Esophagus squamous epithelium (tissue), 4 donors: ENCODE results near the gene KDM5B.

Experiments
- POLR2A ChIP-seq, 4 donors: fragments of 450-650 bp; IDR thresholded peaks; one replicate each; pipeline ENCODE4 v1.6.1; 2017; ENCODE audit warnings: antibody characterized with exemption in 4 of 4, mild to moderate bottlenecking in 4 of 4, moderate library complexity in 3 of 4
- TF ChIP-seq, protein P1 (sequence below), 6 experiments: fragments of 450-650 bp in 4 of 6; fragments of 200-600 bp in 2 of 6; sonication (generic) in 2 of 6; IDR thresholded peaks; one replicate each; pipeline ENCODE4 v1.5.1; 2016 to 2019; ENCODE audit warnings: antibody characterized with exemption in 6 of 6, mild to moderate bottlenecking in 4 of 6, moderate library complexity in 4 of 6

DNA sequence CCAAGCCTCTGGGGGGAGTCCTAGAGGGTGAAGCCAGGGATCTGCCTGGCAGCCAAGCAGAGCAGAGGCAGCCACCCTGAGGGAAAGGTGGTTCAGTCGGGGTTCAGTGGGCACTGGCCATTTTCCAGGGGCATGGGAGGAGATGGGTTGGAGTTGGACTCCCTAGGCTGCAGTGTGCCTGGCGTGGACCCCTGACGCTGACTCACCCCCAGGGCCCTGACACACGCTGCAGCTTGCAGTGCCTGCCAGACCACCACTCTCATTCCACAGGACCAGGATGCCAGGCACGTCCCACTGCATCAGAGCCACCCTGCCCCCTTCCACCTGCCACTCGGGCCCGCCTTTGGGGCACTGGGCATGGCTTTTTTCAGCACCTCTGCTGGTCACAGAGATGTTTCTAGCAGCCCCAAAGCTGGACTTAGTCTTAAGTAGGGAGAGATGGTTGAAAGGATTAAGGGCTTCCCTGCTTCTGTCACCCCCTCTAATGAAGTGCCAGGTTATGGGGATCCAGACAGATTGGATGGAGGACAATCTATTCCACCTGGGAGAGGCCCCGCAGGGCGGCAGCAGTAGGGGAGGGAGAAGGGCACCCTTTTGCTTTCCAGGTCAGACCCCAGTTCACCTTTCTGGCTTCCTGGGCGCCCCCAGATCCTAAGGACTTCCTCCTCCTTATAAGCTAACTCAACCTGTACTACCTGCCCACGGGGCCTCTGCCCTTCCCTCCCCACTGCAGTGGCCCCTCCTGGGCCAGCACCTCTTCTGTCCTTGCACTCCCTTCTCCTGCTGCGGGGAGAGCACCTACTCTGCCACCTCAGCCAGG lies 99.6 kb downstream of the KDM5B start:
- TF ChIP-seq, protein P1, sequence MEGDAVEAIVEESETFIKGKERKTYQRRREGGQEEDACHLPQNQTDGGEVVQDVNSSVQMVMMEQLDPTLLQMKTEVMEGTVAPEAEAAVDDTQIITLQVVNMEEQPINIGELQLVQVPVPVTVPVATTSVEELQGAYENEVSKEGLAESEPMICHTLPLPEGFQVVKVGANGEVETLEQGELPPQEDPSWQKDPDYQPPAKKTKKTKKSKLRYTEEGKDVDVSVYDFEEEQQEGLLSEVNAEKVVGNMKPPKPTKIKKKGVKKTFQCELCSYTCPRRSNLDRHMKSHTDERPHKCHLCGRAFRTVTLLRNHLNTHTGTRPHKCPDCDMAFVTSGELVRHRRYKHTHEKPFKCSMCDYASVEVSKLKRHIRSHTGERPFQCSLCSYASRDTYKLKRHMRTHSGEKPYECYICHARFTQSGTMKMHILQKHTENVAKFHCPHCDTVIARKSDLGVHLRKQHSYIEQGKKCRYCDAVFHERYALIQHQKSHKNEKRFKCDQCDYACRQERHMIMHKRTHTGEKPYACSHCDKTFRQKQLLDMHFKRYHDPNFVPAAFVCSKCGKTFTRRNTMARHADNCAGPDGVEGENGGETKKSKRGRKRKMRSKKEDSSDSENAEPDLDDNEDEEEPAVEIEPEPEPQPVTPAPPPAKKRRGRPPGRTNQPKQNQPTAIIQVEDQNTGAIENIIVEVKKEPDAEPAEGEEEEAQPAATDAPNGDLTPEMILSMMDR (IDR thresholded peaks at IDR 0.05), result no peak
- TF ChIP-seq POLR2A (IDR thresholded peaks at IDR 0.05), result no peak
